Liver (tissue), 3 donors: Measurements from ENCODE around the gene METTL17.

Experiments used
- ATF3 ChIP-seq: IDR thresholded peaks from 2 replicates; pipeline ENCODE4 v1.6.1; 2016; ENCODE audit warnings: antibody characterized with exemption
- CTCF ChIP-seq: fragments of 150-350 bp; IDR thresholded peaks from 2 replicates; pipeline ENCODE4 v1.5.1; 2017; ENCODE audit warnings: improper control_type of control experiment, low read depth, low read length; ENCODE audit not compliant: missing input control
- FOXA1 ChIP-seq: IDR thresholded peaks from 2 replicates; pipeline ENCODE4 v1.6.1; 2016; ENCODE audit warnings: antibody characterized with exemption
- GABPA ChIP-seq, 2 donors: IDR thresholded peaks in 1 of 2; conservative IDR thresholded peaks in 1 of 2; 2 replicates each; pipeline ENCODE4 v1.6.1; 2016; ENCODE audit warnings: antibody characterized with exemption in 2 of 2, mild to moderate bottlenecking in 1 of 2, moderate library complexity in 1 of 2
- MAX ChIP-seq: IDR thresholded peaks from 2 replicates; pipeline ENCODE4 v1.6.1; 2016; ENCODE audit warnings: antibody characterized with exemption
- RAD21 ChIP-seq, 2 donors: IDR thresholded peaks; 2 replicates each; pipeline ENCODE4 v1.6.1; 2016; ENCODE audit warnings: antibody characterized with exemption in 2 of 2, mild to moderate bottlenecking in 2 of 2
- REST ChIP-seq: IDR thresholded peaks from 2 replicates; pipeline ENCODE4 v1.6.1; 2016; ENCODE audit warnings: antibody characterized with exemption, mild to moderate bottlenecking
- SP1 ChIP-seq: IDR thresholded peaks from 2 replicates; pipeline ENCODE4 v1.6.1; 2018; ENCODE audit warnings: antibody characterized with exemption, mild to moderate bottlenecking
- TAF1 ChIP-seq: conservative IDR thresholded peaks from 2 replicates; pipeline ENCODE4 v1.6.1; 2016; ENCODE audit warnings: antibody characterized with exemption, mild to moderate bottlenecking
- donor health status: healthy.
- donor health status: healthy.

GRCh38 chr14:21036751-21037150, 47.0 kb downstream of the METTL17 start:
- TF ChIP-seq CTCF (no peak), MAX (no peak), GABPA (IDR thresholded peaks at IDR 0.05 in 1 of 2, conservative IDR thresholded peaks at IDR 0.05 in 1 of 2) (no peak), ATF3 (no peak), TAF1 (no peak), RAD21 (IDR thresholded peaks at IDR 0.05) (no peak), FOXA1 (no peak), REST (no peak), SP1 (no peak)
